Subcutaneous abdominal adipose tissue (tissue), 5 donors: ENCODE data around the gene ZNF362.
A peak's percentile ranks its signal among the peaks of the same experiment; 100 is the strongest.

Source experiments
- H3K27ac ChIP-seq: one replicate; pipeline ENCODE4 v1.7.0; 2013; ENCODE audit warnings: low read depth, mild to moderate bottlenecking, inconsistent platforms, low read length, moderate library complexity
- H3K27me3 ChIP-seq, 5 donors: one replicate each; pipeline ENCODE4 v1.7.0; 2013; ENCODE audit warnings: low read length in 5 of 5, inconsistent platforms in 1 of 5; ENCODE audit not compliant: control insufficient read depth in 5 of 5, insufficient read depth in 4 of 5
- H3K36me3 ChIP-seq, 5 donors: one replicate each; pipeline ENCODE4 v1.7.0; 2013; ENCODE audit warnings: low read length in 5 of 5; ENCODE audit not compliant: control insufficient read depth in 5 of 5, insufficient read depth in 5 of 5
- H3K4me1 ChIP-seq, 5 donors: one replicate each; pipeline ENCODE4 v1.7.0; 2013; ENCODE audit warnings: low read length in 5 of 5, mild to moderate bottlenecking in 3 of 5, moderate library complexity in 1 of 5; ENCODE audit not compliant: control insufficient read depth in 5 of 5, insufficient read depth in 5 of 5
- H3K4me3 ChIP-seq, 5 donors: one replicate each; pipeline ENCODE4 v1.7.0; 2013; ENCODE audit warnings: low read length in 5 of 5, low read depth in 1 of 5
- H3K9ac ChIP-seq, 5 donors: one replicate each; pipeline ENCODE4 v1.7.0; 2013; ENCODE audit warnings: low read length in 5 of 5, mild to moderate bottlenecking in 4 of 5, moderate library complexity in 3 of 5
- H3K9me3 ChIP-seq, 5 donors: one replicate each; pipeline ENCODE4 v1.7.0; 2013; ENCODE audit warnings: low read length in 5 of 5; ENCODE audit not compliant: control insufficient read depth in 5 of 5
- donor health status: healthy.
- donor health status: healthy.
- donor health status: healthy.
- donor health status: healthy.
- donor health status: healthy.

Gene ZNF362

DNA sequence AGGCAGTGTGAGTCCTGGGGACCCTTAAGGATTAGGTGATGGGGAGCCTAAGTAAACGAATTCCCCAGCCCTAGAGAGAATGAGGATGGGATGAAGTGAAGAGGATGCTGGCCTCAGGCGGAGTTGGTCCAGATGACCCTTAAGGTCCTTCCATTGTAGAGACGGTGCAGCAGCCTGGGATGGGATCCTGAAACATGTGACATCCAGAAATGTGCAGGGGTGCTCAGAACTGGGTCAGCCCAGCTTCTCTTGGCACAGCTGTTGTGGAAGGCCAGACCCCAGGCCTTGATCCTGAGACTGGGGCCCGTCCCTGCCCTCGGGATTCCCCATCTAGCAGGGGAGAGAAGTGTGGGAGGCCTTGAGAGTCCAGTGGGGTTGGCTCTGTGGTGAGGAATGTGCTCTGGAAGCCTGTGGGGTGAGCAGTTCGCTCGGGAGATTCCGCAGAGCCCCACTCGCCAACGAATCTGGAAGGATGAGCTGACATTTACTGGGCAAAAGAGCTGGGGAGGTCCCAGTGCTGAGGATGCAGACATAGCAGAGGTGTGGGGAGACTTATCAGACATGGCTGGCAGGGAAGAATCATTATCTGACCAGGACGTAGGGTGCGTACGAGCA lies 36.5 kb downstream of the ZNF362 start:
- H3K9ac ChIP-seq = no peak overlapping the region
- H3K4me3 ChIP-seq = no peak overlapping the region
- no peaks in the 10 kb centered on the region for H3K9me3 ChIP-seq
- H3K27ac ChIP-seq = no peak overlapping the region
- no peaks in the 10 kb centered on the region for H3K27me3 ChIP-seq
- H3K4me1 ChIP-seq = peaks cover 0 to 6% (median 2%) of the 10 kb centered on the region in 5 donors
- peaks cover 2 to 60% (median 44%) of the 10 kb centered on the region in 5 donors for H3K36me3 ChIP-seq

DNA sequence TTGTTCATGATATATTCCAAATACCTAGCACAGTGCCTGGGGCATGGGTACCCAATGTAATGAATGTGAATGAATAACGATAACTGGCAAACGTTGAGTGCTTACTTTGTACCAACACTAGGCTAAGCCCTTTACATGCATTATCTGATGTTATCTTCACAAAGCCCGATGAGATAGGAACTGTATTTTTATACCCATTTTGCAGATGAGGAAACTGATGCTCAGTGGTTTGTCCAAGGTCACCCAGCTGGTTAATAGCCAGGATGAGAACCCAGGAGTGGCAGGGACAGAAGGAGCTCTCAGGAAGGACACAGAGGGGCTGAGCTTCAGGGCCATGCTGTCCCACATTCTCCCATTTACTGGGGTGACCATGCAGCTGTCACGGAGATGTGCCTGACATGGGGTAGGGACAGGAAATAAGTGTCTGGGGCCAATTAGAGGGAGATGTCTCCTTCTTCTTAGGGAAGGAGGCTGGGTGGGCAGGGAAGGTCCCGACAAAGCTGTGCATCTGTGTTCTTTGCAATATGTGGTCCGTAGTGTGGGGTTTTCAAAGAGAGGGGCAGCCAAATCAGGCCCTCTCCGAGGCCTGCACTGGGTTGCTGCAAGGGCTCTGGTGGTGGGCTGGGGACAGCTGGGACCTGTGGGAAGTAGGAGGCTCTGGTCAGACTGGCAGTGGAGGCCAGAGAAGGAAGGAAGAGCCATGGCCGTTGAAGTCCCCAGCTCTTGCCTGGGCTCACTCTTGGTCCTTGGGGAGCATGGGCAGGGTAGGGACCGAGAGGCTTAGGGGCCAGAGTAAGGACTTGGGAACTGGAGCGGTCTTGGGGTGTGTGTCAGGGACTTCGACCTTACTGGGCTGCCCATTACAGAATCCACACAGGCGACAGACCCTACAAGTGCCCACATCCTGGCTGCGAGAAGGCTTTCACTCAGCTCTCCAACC lies 38.0 kb downstream of the ZNF362 start:
- H3K36me3 ChIP-seq = peaks cover 2 to 60% (median 43%) of the 10 kb centered on the region in 5 donors
- no peak overlapping the region for H3K9ac ChIP-seq
- no peaks in the 10 kb centered on the region for H3K9me3 ChIP-seq
- no peak overlapping the region for H3K27ac ChIP-seq
- no peak overlapping the region for H3K4me3 ChIP-seq
- H3K27me3 ChIP-seq = no peaks in the 10 kb centered on the region
- H3K4me1 ChIP-seq = peaks cover 0 to 6% (median 4%) of the 10 kb centered on the region in 5 donors

DNA sequence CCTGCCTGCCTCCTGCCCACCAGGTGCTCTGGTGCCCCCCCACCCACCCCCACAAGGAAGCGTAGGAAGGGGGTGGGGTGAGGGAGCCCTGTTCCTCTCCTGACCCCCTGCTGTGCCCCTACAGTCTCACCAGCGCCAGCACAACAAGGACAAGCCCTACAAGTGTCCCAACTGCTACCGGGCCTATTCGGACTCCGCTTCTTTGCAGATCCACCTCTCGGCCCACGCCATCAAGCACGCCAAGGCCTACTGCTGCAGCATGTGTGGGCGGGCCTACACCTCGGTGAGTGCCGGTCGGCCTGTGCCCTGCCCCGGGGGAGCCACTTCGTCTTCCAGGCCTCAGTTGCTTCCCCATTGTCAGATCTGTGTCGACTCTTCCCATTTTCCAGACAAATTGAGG lies 38.7 kb downstream of the ZNF362 start:
- Histone ChIP-seq H3K4me1 (peaks cover 0 to 6% (median 4%) of the 10 kb centered on the region in 5 donors), H3K4me3 (no peak overlapping the region), H3K9me3 (no peaks in the 10 kb centered on the region), H3K9ac (no peak overlapping the region), H3K36me3 (peaks cover 2 to 64% (median 44%) of the 10 kb centered on the region in 5 donors), H3K27me3 (no peaks in the 10 kb centered on the region), H3K27ac (no peak overlapping the region)

GRCh38 chr1:33295450-33296081 lies 39.3 kb downstream of the ZNF362 start:
- Histone ChIP-seq H3K4me1 (peaks cover 3 to 8% (median 4%) of the 10 kb centered on the region in 5 donors), H3K9me3 (no peaks in the 10 kb centered on the region), H3K4me3 (no peak overlapping the region), H3K27ac (peak overlapping the region; percentile 50), H3K36me3 (peaks cover 2 to 66% (median 44%) of the 10 kb centered on the region in 5 donors), H3K9ac (no peak overlapping the region), H3K27me3 (no peaks in the 10 kb centered on the region)

DNA sequence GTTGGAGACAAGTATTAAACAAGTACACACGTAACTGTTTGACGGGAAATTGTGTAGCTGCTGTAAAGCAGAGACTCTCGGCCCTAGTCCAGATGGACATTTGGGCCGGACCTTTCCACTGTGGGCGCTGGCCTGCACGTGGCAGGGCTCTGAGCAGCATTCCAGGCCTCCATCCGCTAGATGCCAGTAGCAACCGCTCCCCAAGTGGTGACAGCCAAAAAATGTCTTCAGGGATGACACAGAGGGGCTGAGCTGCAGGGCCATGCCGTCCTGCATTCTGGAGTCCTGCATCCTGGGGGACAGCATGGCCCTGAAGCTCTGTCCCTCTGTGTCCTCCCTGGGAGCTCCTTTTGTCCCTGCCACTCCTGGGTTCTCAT lies 39.8 kb downstream of the ZNF362 start:
- Histone ChIP-seq H3K27ac (peak overlapping the region; percentile 50), H3K9me3 (no peaks in the 10 kb centered on the region), H3K4me1 (peaks cover 4 to 13% (median 9%) of the 10 kb centered on the region in 5 donors), H3K9ac (no peak overlapping the region), H3K4me3 (no peak overlapping the region), H3K36me3 (peaks cover 2 to 66% (median 44%) of the 10 kb centered on the region in 5 donors), H3K27me3 (no peaks in the 10 kb centered on the region)

DNA sequence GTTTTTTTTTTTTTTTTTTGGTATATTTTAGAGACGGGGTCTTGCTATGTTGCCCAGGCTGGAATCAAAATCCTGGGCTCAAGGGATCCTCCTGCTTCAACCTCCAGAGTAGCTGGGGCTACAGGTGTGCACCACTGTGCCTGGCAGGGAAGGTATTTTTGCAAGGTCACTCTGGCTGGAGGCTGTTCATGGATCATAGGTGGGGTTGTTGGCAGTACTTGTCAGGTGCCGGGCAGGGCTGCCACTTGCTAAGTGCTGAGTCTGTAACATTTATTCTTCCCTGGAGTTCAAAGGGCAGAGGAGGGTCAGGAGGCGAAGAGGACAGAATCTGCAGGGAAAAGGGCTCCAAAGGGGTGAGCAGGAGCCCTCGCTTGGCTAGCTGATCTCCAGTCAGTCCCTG lies 40.5 kb downstream of the ZNF362 start:
- no peaks in the 10 kb centered on the region for H3K27me3 ChIP-seq
- no peak overlapping the region for H3K4me3 ChIP-seq
- no peaks in the 10 kb centered on the region for H3K9me3 ChIP-seq
- H3K27ac ChIP-seq = no peak overlapping the region
- H3K9ac ChIP-seq = no peak overlapping the region
- H3K4me1 ChIP-seq = peaks cover 4 to 17% (median 12%) of the 10 kb centered on the region in 5 donors
- H3K36me3 ChIP-seq = peaks cover 2 to 66% (median 44%) of the 10 kb centered on the region in 5 donors

DNA sequence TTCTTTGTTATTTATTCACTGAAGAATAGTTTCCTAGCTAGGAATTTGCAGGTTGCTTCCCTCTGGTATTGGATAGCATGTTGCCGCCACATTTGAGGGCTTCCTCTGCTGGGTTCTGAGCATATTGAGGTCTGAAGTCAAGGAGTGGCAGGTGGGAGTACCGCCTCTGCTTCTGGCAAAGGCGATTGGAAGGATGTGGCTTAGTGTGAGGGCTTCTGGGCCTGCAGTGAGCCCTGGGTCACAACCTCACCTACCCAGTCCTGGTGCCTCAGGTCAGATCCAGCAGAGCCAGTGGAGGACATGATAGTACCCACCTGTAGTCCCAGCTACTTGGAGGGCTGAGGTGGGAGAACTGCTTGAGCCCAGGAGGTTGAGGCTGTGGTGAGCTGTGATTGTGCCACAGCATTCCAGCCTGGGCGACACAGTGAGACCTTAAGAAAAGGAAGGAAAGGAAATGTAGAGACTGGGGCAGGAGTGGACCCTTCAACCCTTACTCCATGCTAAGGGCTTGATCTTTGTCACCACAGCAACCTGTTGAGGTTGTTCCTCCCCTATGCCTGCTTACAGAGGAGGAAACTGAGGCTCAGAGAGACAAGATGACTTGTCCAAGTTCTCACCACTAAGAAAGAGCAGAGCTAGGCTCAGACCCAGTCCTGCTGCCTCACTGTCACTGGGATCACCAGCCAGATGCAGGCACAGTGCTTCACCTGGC lies 41.8 kb downstream of the ZNF362 start:
- no peaks in the 10 kb centered on the region for H3K27me3 ChIP-seq
- no peak overlapping the region for H3K4me3 ChIP-seq
- no peaks in the 10 kb centered on the region for H3K9me3 ChIP-seq
- peaks cover 4 to 22% (median 12%) of the 10 kb centered on the region in 5 donors for H3K4me1 ChIP-seq
- H3K36me3 ChIP-seq = peaks cover 2 to 60% (median 39%) of the 10 kb centered on the region in 5 donors
- H3K27ac ChIP-seq = no peak overlapping the region
- H3K9ac ChIP-seq = no peak overlapping the region

- Histone ChIP-seq H3K4me1 (peaks cover 4 to 22% (median 12%) of the 10 kb centered on the region in 5 donors), H3K9ac (no peak overlapping the region), H3K36me3 (peaks cover 2 to 53% (median 34%) of the 10 kb centered on the region in 5 donors), H3K9me3 (no peaks in the 10 kb centered on the region), H3K27me3 (no peaks in the 10 kb centered on the region), H3K4me3 (no peak overlapping the region), H3K27ac (no peak overlapping the region)
Observed at GRCh38 chr1:33298623-33299277, 42.5 kb downstream of the ZNF362 start.

DNA sequence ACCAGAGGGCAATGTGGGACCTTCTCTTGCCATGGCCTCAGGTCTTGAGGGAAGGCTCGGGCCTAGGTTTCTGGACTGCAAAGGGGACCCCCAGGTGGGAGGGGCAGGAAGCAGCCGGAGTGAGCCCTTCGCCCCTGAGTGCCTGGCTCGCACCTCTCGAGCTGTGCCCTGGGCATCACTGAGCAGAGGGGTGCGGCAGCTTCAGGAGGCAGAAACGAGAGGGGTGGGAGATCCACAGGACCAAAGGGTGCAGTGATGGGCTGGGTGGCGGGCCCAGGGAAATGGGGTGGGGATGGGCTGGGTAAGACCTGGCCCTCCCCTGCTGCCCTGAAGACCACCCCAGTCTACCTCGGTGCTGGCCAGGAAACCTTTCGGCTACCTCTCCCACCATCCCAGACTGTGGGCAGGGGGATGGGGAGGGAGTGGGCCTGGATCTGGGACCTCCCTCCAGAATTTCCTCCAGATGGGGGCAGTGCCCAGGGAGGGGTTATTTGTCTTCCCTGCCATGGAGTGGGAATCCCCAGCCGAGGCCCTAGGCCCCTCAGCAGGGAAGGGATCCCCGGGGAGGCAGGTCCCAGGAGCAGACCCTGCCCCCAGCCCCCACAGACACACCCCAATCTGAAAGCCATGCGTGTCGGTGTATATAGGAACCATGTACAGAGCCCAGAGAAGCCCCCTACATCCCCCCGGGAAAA lies 43.3 kb downstream of the ZNF362 start:
- H3K4me1 ChIP-seq = peaks cover 4 to 22% (median 12%) of the 10 kb centered on the region in 5 donors
- peaks cover 0 to 45% (median 25%) of the 10 kb centered on the region in 5 donors for H3K36me3 ChIP-seq
- H3K27me3 ChIP-seq = no peaks in the 10 kb centered on the region
- H3K27ac ChIP-seq = no peak overlapping the region
- no peak overlapping the region for H3K4me3 ChIP-seq
- no peaks in the 10 kb centered on the region for H3K9me3 ChIP-seq
- H3K9ac ChIP-seq = no peak overlapping the region
